Uterus (tissue), 4 donors: Measurements from ENCODE around the gene CDK6. TPM values are rescaled to one million over a fixed set of nuclear protein-coding genes. Genes with fewer than 3 reads are reported as not detected.

Source experiments
- DNase-seq, 2 donors: peaks; one replicate each; pipeline ENCODE4 v3.0.0-alpha.2; 2019 to 2020
- H3K27ac ChIP-seq, 2 donors: fragments of 200-600 bp; sonication (generic); 1 replicate in 1 of 2; 2 replicates in 1 of 2; pipeline ENCODE4 v1.5.1; 2016 to 2018
- H3K27me3 ChIP-seq, 2 donors: fragments of 200-600 bp; sonication (generic); one replicate each; pipeline ENCODE4 v1.5.1; 2018 to 2019; ENCODE audit warnings: control low read depth in 1 of 2
- H3K36me3 ChIP-seq, 2 donors: fragments of 200-600 bp; sonication (generic); one replicate each; pipeline ENCODE4 v1.5.1; 2019; ENCODE audit warnings: control low read depth in 1 of 2
- H3K4me1 ChIP-seq, 2 donors: fragments of 200-600 bp; sonication (generic); one replicate each; pipeline ENCODE4 v1.5.1; 2018 to 2019; ENCODE audit warnings: control low read depth in 1 of 2
- H3K4me3 ChIP-seq, 2 donors: fragments of 200-600 bp; sonication (generic); 1 replicate in 1 of 2; 2 replicates in 1 of 2; pipeline ENCODE4 v1.5.1; 2018 to 2019; ENCODE audit warnings: mild to moderate bottlenecking in 1 of 2
- H3K9me3 ChIP-seq, 2 donors: fragments of 200-600 bp; sonication (generic); one replicate each; pipeline ENCODE4 v1.5.1; 2019; ENCODE audit warnings: control low read depth in 1 of 2
- POLR2A ChIP-seq, 2 donors: fragments of 450-650 bp; IDR thresholded peaks; one replicate each; pipeline ENCODE4 v1.6.1; 2016; ENCODE audit warnings: antibody characterized with exemption in 2 of 2, mild to moderate bottlenecking in 1 of 2, moderate library complexity in 1 of 2
- intact Hi-C: fragments of 100-400 bp; cut with DNase I; formaldehyde crosslinking; loops from one replicate; pipeline ENCODE4 v1.15.1; 2023; ENCODE audit warnings: low total_unique reads
- total RNA-seq, 4 donors: library from RNA; depleted of rRNA in 3 of 4; stranded (reverse); fragments of >200 nt in 3 of 4; gene quantifications; one replicate each; pipeline versions ENCODE4 v1.1.0 to v1.2.4, GENCODE V29; 2014 to 2023
- TF ChIP-seq, protein P1 (sequence below), 4 experiments: fragments of 200-600 bp in 2 of 4; fragments of 450-650 bp in 2 of 4; sonication (generic) in 2 of 4; IDR thresholded peaks; one replicate each; pipeline ENCODE4 v1.5.1; 2016 to 2019; ENCODE audit warnings: antibody characterized with exemption in 4 of 4, mild to moderate bottlenecking in 2 of 4, moderate library complexity in 1 of 4
- donor health status: DM: yes; HTN: yes; CAD: no.

The CDK6 gene
- total RNA-seq, 4 donors from 2014 or later, result 5.9 to 117 (median 15.2) TPM

DNA sequence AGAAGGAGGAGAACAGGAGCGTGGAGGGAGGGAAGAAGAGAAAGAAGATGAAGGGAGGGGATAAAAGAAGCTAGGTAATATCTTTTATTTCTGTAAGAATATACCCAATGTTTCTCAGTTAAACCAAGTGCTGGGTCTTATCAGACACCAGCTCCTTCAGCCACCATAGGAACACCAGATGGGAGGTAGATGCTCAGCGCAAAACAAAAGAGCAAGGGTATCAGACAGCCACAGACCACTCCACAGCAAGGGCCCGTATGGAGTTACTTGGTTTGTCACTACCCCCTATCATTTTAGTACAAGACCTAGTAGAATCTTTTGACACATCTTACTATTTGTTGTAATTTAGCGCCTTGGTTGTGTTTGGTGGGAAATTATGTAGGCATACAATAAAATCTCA lies 180.3 kb downstream of the CDK6 start:
- H3K27me3 ChIP-seq, result no peaks in the 10 kb centered on the region
- TF ChIP-seq, protein P1, sequence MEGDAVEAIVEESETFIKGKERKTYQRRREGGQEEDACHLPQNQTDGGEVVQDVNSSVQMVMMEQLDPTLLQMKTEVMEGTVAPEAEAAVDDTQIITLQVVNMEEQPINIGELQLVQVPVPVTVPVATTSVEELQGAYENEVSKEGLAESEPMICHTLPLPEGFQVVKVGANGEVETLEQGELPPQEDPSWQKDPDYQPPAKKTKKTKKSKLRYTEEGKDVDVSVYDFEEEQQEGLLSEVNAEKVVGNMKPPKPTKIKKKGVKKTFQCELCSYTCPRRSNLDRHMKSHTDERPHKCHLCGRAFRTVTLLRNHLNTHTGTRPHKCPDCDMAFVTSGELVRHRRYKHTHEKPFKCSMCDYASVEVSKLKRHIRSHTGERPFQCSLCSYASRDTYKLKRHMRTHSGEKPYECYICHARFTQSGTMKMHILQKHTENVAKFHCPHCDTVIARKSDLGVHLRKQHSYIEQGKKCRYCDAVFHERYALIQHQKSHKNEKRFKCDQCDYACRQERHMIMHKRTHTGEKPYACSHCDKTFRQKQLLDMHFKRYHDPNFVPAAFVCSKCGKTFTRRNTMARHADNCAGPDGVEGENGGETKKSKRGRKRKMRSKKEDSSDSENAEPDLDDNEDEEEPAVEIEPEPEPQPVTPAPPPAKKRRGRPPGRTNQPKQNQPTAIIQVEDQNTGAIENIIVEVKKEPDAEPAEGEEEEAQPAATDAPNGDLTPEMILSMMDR (IDR thresholded peaks at IDR 0.05), result no peak
- TF ChIP-seq POLR2A (IDR thresholded peaks at IDR 0.05), result no peak
- intact Hi-C loops, result no loop called here
- H3K4me1 ChIP-seq, result no peaks in the 10 kb centered on the region
- H3K4me3 ChIP-seq, result no peak overlapping the region
- no peak overlapping the region for H3K27ac ChIP-seq
- no peaks in the 10 kb centered on the region for H3K36me3 ChIP-seq
- H3K9me3 ChIP-seq, result no peaks in the 10 kb centered on the region
- no peak for DNase-seq

DNA sequence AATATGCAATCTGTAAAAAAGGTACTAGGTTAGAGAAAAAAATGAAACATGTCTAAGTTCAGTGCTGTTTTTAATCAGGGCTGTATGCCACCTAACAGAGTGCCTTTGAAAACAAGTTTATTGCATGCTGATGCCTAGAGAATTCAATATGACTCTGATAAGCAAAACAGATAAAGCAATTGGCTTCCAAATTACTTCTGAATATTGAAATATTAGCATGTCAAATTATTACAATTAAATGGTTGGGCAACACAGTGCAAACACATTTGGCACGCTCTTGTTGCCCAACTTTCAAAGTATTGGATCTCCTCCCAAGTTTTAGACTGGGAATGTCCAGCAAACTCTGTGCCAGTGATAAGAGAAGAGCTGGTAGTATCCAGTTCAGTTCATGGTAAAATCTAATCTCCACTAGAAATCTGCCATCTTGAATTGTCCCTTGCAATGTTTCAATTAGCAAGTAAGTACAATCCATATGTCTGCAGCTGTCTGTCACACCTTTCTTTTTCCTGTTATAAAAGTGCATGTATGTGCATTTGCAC lies 181.0 kb downstream of the CDK6 start:
- Histone ChIP-seq H3K27ac (no peak overlapping the region), H3K27me3 (no peaks in the 10 kb centered on the region), H3K4me3 (no peak overlapping the region), H3K9me3 (no peaks in the 10 kb centered on the region), H3K36me3 (no peaks in the 10 kb centered on the region), H3K4me1 (no peaks in the 10 kb centered on the region)
- no peak for DNase-seq
- TF ChIP-seq, protein P1 (IDR thresholded peaks at IDR 0.05), result no peak
- TF ChIP-seq POLR2A (IDR thresholded peaks at IDR 0.05), result no peak
- intact Hi-C loops, result no loop called here

DNA sequence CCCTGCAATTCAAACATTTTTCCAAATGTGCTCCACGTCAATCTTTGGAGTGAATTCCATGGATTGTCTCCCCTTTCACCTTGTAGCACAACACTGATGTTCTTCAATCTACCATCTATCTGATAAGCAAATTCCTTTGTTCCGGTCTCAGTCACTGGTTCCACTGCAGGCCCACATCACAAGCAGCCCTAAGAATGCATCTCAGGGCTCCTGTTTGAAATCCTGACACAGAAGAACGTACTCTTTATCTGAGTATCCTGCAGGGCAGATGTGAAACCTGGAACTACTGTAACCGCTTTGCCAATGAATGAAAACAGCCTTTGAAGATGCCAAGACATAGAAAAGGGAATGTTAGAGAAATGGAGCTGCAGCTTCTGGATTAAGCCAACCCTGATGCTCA lies 183.2 kb downstream of the CDK6 start:
- Histone ChIP-seq H3K27ac (no peak overlapping the region), H3K4me3 (no peak overlapping the region), H3K36me3 (no peaks in the 10 kb centered on the region), H3K27me3 (no peaks in the 10 kb centered on the region), H3K9me3 (no peaks in the 10 kb centered on the region), H3K4me1 (no peaks in the 10 kb centered on the region)
- intact Hi-C loops, result no loop called here
- no peak for TF ChIP-seq POLR2A (IDR thresholded peaks at IDR 0.05)
- DNase-seq, result no peak

DNA sequence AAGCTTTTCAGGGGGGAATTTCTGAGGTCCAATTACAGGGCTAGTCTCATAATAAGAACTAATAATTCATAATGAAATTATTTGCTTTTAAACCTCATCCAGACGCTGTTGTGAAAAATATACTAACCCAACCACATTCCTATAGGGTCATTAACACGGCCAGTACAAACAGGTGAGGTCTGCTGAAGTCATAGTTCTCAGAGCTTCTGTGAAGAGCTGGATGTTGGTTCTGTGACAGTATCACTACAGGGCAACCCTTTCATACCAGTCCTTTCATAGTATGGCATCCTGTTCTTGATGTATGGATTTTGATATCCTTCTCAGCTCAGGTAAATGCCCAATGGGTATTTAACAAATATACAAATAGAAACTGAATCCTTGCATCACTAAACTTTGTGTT lies 183.8 kb downstream of the CDK6 start:
- no peak for DNase-seq
- TF ChIP-seq, protein P1 (IDR thresholded peaks at IDR 0.05), result no peak
- no peak for TF ChIP-seq POLR2A (IDR thresholded peaks at IDR 0.05)
- Histone ChIP-seq H3K9me3 (no peaks in the 10 kb centered on the region), H3K4me1 (no peaks in the 10 kb centered on the region), H3K27ac (no peak overlapping the region), H3K36me3 (no peaks in the 10 kb centered on the region), H3K4me3 (no peak overlapping the region), H3K27me3 (no peaks in the 10 kb centered on the region)
- intact Hi-C loops, result no loop called here

DNA sequence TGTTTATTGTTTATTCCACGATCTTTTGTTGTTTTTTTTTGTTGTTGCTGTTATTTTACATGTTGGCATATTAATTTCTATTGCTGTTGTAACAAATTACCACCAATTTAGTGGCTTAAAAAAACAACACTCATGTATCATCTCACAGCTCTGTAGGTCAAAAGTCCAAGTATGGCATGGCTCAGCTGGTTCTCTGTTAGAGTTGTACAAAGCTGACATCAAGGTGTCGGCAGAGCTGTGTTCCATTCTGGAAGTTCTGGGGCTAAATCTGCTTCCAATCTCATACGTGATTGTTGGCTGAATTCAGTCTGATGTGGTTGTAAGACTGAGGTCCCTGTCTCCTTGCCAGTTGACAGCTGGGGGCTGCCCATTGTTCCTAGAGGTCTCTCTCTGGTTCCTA lies 186.0 kb downstream of the CDK6 start:
- Histone ChIP-seq H3K27ac (no peak overlapping the region), H3K27me3 (no peaks in the 10 kb centered on the region), H3K4me3 (no peak overlapping the region), H3K36me3 (no peaks in the 10 kb centered on the region), H3K9me3 (no peaks in the 10 kb centered on the region), H3K4me1 (no peaks in the 10 kb centered on the region)
- intact Hi-C loops, result no loop called here
- no peak for DNase-seq
- no peak for TF ChIP-seq POLR2A (IDR thresholded peaks at IDR 0.05)
- TF ChIP-seq, protein P1 (IDR thresholded peaks at IDR 0.05), result no peak

DNA sequence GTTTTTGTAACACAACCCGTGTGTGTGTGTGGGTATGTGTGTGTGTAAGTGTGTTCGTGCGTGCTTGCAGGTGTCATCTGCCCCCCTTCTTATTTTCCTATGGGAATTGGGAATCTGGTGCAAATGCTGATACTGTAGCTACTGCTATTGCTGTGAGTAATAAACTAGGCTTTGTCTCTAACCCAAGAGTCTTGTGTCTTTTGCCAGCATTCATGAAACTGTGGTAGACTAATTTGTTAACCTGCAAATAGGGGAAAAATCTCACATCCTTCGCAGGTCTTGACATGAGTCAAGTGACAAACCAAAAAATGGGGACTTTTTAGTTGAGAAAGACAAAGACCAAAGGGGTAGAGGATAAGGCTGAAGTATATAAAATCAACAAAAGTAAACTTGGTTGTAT lies 188.3 kb downstream of the CDK6 start:
- Histone ChIP-seq H3K4me3 (no peak overlapping the region), H3K27me3 (no peaks in the 10 kb centered on the region), H3K27ac (no peak overlapping the region), H3K36me3 (no peaks in the 10 kb centered on the region), H3K9me3 (no peaks in the 10 kb centered on the region), H3K4me1 (no peaks in the 10 kb centered on the region)
- no peak for DNase-seq
- TF ChIP-seq, protein P1 (IDR thresholded peaks at IDR 0.05), result no peak
- TF ChIP-seq POLR2A (IDR thresholded peaks at IDR 0.05), result no peak
- intact Hi-C loops, result no loop called here
